Muscle of back (tissue), 11 donors: Measurements from ENCODE around the gene CLSTN2. TPM values are rescaled to one million over a fixed set of nuclear protein-coding genes. Genes with fewer than 3 reads are reported as not detected.

ENCODE experiments used
- DNase-seq, 3 donors: peaks; one replicate each; pipeline versions ENCODE4 v3.0.0 to v3.0.0-alpha.2; 2013
- polyA plus RNA-seq, 10 donors: library from polyadenylated mRNA; unstranded; fragments of 120-200 nt; gene quantifications; one replicate each; pipeline ENCODE4 v1.2.1, GENCODE V29; 2013; ENCODE audit not compliant: insufficient read length in 10 of 10

The CLSTN2 gene
- polyA plus RNA-seq, 10 donors, result 1.7 to 4.6 (median 3.1) TPM

- DNase-seq, result peak; percentile 80 to 91 (median 88)
Measured at GRCh38 chr3:140093742-140094141, 158.8 kb downstream of the CLSTN2 start.

GRCh38 chr3:140094487-140094886, 159.5 kb downstream of the CLSTN2 start:
- DNase-seq, result no peak

GRCh38 chr3:140096037-140096436, 161.1 kb downstream of the CLSTN2 start:
- no peak for DNase-seq

- DNase-seq, result no peak
Measured at GRCh38 chr3:140097874-140098635, 163.1 kb downstream of the CLSTN2 start.

- DNase-seq, result no peak
Measured at GRCh38 chr3:140100479-140100878, 165.5 kb downstream of the CLSTN2 start.

- DNase-seq, result no peak
Measured at GRCh38 chr3:140103166-140103565, 168.2 kb downstream of the CLSTN2 start.

GRCh38 chr3:140103986-140104645, 169.1 kb downstream of the CLSTN2 start:
- DNase-seq, result no peak

- no peak for DNase-seq
Measured at GRCh38 chr3:140113996-140114788, 179.2 kb downstream of the CLSTN2 start.

GRCh38 chr3:140114789-140115080, 179.8 kb downstream of the CLSTN2 start:
- DNase-seq, result no peak

- no peak for DNase-seq
Measured at GRCh38 chr3:140117096-140117526, 182.1 kb downstream of the CLSTN2 start.

- DNase-seq, result no peak
Measured at GRCh38 chr3:140122183-140122582, 187.2 kb downstream of the CLSTN2 start.

- DNase-seq, result no peak
Measured at GRCh38 chr3:140128217-140128616, 193.2 kb downstream of the CLSTN2 start.

- peak in 1 of 3 donors; percentile 5 for DNase-seq
Measured at GRCh38 chr3:140128631-140129030, 193.6 kb downstream of the CLSTN2 start.

GRCh38 chr3:140129768-140130284, 194.8 kb downstream of the CLSTN2 start:
- DNase-seq, result no peak

- no peak for DNase-seq
Measured at GRCh38 chr3:140131895-140132294, 196.9 kb downstream of the CLSTN2 start.

GRCh38 chr3:140134231-140134965, 199.4 kb downstream of the CLSTN2 start:
- no peak for DNase-seq

- no peak for DNase-seq
Measured at GRCh38 chr3:140135461-140135860, 200.5 kb downstream of the CLSTN2 start.

GRCh38 chr3:140143367-140144069, 208.5 kb downstream of the CLSTN2 start:
- DNase-seq, result no peak

- DNase-seq, result no peak
Measured at GRCh38 chr3:140145528-140145927, 210.5 kb downstream of the CLSTN2 start.

GRCh38 chr3:140146668-140147067, 211.7 kb downstream of the CLSTN2 start:
- no peak for DNase-seq

- DNase-seq, result no peak
Measured at GRCh38 chr3:140147965-140148490, 213.0 kb downstream of the CLSTN2 start.
